IPS-18c (cell line): Measurements from ENCODE around the gene MACROD1.
"Not testable (repeated sequence)": the region's sequence is repeated elsewhere in the genome, so short reads cannot be mapped to it uniquely, and the experiment has no call there.

Experiments
- H3K4me3 ChIP-seq: 2 replicates; pipeline ENCODE4 v1.7.0; 2013; ENCODE audit warnings: low read depth, mild to moderate bottlenecking, low read length, moderate library complexity; ENCODE audit not compliant: insufficient read depth
- H3K9me3 ChIP-seq: one replicate; pipeline ENCODE4 v1.6.1; 2013; ENCODE audit warnings: mild to moderate bottlenecking, low read length, moderate library complexity; ENCODE audit not compliant: control insufficient read depth, insufficient read depth

The MACROD1 gene

DNA sequence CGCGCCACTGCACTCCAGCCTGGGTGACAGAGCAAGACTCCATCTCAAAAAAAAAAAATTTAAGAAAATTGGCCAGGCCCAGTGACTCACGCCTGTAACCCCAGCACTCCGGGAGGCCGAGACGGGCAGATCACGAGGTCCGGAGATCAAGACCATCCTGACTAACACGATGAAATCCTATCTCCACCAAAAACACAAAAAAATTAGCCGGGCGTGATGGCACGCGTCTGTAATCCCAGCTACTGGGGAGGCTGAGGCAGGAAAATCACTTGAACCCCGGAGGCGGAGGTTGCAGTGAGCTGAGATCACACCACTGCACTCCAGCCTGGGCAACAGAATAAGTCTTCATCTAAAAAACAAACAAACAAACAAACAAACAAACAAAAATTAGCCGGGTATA, 3.1 kb downstream of the MACROD1 start:
- not testable (repeated sequence) for H3K4me3 ChIP-seq, H3K9me3 ChIP-seq

DNA sequence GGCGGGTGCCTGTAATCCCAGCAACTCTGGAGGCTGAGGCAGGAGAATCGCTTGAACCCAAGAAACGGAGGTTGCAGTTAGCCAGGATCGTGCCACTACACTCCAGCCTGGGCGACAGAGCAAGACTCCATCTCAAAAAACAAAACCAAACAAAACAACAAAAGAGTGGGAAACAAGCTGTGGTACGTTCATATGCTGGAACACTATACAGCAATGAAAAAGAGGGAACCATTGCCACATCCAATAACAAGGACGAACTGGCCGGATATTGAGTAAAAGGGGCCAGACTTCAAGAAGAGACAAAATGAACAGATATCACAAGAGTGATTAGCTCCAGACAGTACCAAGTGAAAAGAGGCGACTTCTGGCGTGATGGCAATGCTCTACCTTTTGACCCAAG, 4.9 kb downstream of the MACROD1 start:
- H3K4me3 ChIP-seq: no peak overlapping the region
- peaks cover 3% of the 10 kb centered on the region for H3K9me3 ChIP-seq

DNA sequence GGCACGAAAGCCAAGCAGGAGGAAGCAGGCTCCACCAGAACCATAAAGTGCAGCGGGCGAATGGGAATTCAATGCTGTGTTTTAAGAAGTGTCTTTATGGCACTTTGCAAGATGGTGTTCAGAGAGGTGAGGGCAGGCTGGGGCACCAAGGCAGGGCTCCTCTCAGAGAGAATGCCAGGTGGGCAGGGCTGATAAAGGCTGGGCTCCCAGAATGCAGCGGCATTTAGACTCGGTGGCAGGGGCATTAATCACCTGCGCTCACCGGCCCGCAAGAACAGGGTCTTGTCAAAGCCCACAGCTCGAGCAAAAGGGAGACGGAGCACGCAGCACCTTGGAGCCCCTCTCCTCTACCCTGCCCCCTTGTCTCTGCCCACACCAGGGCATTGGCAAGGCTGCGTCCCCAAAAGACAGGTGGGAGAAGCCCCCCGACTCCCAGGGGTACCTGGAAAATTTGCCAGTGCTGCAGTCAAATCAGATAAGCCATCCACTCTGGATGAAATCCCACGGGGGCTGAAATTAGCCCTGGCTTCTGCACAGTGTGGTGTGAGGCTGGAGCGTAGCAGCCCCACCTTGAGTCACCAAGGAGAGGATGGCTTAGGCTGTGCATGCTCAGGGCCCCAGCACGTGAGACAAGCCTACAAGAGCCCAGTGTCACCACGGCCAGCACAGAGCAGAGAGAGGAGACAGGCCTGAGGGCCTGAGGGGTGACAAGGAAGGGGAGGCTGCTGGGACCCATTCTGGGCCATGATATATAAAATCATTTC, 8.1 kb downstream of the MACROD1 start:
- H3K4me3 ChIP-seq: no peak overlapping the region
- H3K9me3 ChIP-seq: peaks cover 3% of the 10 kb centered on the region

DNA sequence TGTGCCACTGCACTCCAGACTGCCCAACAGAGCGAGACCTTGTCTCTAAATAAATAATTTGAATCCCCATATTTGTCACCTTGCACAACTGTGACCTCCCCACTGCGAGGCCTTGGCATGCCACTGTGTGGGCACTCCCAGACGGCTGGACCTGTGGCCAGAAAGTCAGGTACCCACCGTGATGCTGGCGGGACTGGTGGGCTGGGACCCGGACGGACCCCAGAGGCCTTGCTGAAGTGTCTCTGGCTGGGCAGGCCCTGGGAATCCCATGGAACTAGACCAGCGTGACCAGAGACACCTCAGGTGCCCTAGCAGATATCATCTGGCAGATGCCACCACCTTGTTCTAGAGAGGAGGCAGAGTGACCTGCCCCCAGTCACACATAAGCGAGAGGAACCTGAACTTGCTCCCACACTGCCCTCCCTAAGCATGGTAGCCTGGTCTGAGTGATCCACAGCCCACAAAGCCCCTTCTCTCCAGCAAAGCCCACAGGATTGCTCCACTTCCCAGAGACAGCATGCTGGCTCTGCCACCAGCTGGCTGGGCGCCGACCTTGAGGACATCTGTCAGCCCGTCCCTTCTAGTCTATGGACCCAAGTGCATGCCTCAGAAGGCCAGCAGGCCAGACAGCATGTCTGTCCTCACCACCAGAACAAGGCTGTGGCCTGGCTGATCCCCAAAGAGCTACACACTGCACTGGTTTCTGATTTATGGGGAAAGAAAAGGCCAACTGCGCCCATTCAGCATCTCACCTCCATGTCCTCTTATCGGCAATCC, 9.5 kb downstream of the MACROD1 start:
- Histone ChIP-seq H3K4me3 (no peak overlapping the region), H3K9me3 (peaks cover 3% of the 10 kb centered on the region)

DNA sequence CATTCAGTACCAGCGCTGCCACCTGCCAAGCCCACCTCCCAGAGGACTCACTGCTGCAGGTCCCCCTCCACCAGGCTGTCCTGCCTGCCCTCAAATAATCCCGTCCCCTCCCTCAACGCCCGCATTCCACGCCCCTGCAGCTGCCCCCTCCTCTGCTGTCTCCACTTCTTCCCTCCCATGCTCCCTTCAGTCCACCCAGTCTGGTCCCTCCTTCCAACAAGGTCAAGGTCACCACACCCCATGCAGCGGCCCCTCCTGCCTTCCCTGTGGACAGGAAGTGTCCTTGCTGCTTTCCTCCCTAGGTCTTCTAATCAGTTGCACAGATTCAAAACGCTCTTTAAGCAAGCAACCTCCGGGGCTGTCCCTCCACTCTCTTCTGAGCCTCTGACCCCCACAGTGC, 12.1 kb downstream of the MACROD1 start:
- Histone ChIP-seq H3K9me3 (peaks cover 3% of the 10 kb centered on the region), H3K4me3 (no peak overlapping the region)

DNA sequence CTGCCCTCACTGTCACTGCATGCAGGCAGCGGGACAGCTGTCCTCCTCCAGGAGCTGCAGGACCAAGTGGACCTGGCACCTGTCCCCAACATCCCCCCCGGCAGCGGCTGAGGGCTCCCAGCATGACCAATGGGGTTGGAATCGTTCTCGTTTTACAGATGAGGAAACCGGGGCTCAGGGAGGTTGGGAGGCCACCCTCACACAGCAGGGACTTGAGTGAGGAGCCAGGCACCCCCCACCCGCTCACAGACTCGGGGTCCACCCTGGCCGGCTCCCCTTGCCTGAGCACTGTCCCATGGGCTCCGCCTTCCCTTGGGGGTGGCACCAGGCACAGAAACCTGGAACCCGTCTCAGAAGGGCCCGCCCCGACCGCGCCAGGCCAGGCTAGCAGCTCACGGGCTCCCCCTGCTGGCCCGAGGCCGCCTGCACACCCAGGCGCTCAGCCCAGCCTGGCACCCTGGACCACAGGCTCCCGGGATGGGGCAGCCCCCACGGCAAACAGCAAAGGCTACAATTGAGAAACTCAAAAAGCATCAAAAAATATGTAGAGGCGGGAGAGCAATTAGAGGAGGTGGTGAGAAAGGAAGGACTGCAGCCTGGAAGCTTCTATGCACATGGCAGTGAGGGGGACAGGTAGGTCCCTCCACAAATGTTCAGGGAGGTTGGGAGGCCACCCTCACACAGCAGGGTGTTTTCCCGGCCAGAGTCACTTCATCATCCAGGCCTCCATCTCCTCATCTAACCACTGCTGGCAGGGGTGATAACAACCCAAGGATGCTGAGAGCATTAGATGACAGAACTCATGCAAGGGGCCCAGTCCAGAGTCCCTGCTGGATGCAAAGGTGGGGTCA, 12.8 kb downstream of the MACROD1 start:
- Histone ChIP-seq H3K4me3 (no peak overlapping the region), H3K9me3 (peaks cover 3% of the 10 kb centered on the region)

DNA sequence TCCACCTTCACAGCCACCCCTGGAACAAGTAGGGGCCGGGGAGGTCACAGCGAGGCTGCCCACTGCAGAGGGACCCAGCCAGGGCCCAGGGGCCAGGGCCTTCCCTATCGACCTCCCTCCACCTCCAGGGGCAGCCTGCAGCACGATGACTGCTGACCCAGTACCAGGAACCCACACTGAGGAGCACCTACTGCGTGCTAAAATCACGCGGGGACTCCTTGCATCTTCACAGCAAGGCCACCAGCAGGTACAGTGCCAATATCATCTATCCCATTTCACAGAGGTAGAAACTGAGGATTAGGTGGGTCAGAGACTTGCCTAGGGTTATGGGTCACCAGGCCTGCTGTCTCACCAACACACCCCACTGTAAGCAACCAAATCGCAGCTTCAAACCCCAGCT, 14.6 kb downstream of the MACROD1 start:
- Histone ChIP-seq H3K9me3 (peaks cover 1% of the 10 kb centered on the region), H3K4me3 (no peak overlapping the region)

DNA sequence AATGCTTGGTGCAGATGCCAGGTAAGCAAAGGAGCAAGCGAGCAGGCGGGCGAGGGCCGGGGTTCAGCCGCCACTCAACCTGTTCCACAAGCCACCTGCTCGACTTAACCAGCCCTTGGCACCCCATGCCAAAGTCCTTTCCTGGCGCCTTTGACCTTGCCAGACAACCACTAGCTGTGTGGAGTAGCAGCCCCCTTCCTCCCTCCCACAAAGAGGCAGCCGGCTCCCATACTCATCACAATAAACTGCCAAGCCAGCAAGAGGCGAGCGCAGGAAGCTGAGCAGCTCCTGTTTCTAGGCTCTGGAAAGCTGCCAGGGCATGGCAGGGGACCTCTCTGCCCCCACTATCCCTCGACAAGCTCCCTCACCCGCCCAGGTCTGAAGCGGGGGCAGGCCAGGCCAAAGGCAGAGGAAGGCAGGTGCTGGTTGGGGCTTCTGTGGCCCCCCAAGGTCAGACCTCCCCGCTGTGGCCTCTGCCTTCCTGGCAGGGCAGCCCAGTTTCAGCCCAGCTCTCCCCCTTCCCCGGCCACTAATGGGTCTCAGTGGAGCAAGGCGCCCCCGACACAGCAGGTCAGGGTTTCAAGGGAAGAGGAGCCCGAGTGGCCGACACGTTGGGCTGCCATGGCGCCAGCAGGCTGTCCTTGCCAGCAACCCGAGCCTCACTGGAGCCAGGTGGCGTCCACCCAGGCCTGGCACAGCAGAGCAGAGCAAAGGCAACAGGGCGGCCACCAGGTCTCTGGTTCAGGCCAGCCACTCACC, 15.3 kb downstream of the MACROD1 start:
- Histone ChIP-seq H3K4me3 (no peak overlapping the region), H3K9me3 (no peaks in the 10 kb centered on the region)

DNA sequence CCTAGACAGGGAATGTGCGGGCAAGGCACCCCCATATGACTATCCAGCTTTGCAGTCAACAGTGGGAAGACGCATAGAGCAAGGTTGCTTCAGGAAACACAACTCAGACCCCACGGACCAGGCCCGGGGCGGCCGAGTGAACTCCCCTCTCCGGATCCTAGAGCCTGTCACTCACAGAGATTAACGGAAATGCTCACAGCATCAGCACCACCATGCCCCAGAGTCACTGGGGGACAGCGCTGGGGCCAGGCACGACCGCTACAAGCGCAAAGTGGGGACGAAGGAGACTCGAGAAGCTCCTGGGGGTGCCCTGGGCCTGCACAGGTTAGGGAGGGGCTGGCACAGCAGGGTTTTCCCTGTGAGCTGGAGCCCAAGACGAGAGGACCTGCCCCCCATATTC, 15.9 kb downstream of the MACROD1 start:
- H3K4me3 ChIP-seq: no peak overlapping the region
- H3K9me3 ChIP-seq: no peaks in the 10 kb centered on the region

DNA sequence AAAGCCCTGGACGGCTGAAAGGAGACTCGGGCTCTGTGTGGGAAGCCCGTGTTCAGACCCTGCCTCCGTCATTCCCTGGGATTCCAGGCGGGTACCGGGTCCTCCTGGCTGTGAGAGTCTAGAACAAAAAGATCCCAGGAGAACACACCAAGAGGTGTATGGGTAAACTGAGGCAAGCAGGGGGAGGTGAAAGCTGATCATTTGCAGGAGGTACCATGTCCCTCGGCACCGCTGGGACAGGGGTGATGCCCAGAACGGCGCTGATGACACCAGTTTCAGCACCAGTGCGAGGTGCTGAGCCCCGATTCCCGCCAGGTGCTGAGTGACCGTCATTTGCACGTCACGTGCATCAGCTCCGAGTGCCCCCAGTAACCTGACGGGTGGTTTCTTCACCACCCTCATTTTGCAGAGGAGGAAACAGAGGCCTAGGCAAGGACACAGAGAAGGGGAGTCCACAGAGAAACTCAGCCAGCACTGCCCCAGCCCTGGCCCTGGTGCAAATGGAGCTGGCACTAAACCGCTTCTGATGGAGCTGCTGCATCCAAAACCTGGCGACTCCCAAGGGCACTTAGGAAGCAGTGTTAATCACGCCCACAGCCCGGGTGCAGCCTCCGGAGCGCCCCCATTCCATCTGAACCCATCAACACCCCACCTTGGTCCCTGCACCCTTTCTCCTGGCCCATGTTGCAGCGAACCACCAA, 16.8 kb downstream of the MACROD1 start:
- H3K4me3 ChIP-seq: no peak overlapping the region
- H3K9me3 ChIP-seq: no peaks in the 10 kb centered on the region

DNA sequence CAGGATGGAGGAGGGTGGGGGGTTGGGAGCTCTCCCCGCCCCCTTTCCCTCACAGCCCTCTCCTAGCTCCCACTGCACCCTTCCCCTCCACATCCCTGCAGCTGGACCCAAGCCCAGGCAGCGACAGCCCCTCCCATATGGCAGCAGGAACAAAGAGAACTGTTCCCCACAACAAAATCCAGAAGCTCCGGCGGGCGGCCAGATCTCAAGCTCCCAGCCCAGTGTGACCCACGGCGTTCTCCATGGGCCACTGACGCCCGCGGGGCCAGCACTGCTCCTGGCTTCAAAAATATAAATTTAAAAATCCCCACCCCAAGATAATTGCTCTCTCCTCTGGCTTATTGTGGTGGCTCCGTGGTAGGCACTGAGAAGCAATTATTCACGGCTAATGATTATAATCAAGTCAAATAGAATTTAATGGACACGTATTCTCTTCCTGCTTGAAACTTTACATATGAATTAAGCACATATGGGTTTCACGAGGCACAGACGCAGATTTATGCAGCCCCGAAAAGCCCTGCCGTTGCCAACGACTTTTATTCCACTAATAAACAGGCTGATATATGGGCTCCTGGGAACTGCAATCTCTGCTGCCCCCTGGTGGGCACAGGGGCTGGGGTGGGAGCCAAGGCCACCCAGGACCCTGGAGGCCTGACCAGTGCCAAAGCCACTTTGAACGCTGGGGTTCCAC, 17.5 kb downstream of the MACROD1 start:
- H3K9me3 ChIP-seq: no peaks in the 10 kb centered on the region
- H3K4me3 ChIP-seq: no peak overlapping the region

DNA sequence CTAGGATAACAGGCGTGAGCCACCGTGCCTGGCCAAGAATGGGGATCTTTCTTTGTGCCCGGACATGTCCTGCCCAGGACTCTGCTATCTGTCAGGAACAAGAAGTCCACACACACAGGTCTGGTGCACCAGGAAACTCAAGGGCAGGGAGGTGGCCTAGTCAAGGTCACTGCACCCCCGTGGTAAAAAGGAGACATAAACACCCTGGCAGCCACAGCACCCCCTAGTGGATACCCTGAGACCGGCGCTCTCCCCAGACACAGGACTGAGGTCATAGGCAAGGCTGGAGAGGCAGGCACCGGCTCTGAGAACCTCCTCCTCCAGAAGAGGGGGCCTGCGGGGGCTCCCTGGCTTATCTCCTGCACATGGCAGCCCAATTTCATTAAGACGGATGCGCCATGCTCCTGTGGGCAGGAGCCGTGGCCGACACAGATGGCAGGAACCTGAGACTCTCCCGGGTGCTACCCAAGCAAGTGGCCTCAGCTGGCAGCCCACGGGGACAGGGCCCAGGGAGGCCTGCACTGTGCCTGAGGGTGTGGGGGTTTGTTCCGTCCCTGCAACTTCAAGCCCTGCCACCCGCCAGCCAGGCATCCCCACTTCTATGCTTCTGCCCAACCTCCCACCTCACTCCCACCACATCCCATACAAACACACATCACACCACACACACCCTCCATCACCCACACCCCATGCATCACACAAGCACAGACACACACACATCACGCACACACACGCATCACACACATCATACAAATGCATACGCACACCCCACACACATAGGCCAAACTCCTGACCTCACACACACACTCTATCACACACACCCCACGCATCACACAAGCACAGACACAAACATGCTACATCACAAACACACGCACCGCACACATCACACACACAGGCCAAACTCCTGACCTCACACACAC, 19.6 kb downstream of the MACROD1 start:
- H3K4me3 ChIP-seq: no peak overlapping the region
- H3K9me3 ChIP-seq: no peaks in the 10 kb centered on the region

DNA sequence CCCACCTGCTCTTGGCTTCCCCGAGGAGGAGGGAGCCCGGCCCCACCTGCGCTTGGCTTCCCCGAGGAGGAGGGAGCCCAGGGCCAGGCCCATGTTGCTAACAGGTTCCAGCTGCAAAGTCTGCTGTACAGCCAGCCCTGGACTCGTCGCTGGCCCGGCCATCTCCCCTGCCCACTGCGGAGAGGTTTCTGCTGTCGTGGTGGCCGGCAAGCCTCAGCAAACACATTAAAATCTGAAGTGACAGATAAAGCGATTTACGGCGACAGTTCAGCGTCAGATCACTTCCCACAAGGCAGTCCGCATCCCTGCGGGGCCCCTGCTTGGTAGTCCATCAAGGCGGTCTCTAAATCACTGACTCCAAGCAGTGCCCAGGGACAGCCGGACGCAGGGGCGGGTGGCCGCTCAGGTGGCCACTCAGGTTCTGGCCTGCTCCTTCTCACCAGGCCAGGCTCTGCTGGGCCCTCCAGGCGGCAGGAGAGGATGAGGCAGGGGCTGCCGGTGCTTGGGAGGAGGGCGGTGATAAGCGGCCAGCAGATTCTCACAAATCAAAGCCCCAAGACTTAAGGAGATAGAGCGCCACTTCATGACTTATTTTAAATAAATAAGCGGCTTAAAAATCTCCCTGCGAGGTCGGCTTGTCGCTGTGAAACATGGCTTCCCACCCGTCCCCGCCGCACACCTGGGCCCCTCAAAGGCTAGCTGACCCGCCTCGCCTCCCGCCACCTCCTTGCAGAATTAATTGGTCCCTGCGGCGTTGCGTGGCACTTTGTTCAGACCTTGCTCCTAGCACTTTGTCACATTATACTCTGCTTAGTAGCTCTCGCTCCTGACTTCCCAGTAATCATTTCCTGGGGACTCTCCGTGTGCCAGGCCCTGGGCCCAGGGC, 21.1 kb downstream of the MACROD1 start:
- no peaks in the 10 kb centered on the region for H3K9me3 ChIP-seq
- no peak overlapping the region for H3K4me3 ChIP-seq

DNA sequence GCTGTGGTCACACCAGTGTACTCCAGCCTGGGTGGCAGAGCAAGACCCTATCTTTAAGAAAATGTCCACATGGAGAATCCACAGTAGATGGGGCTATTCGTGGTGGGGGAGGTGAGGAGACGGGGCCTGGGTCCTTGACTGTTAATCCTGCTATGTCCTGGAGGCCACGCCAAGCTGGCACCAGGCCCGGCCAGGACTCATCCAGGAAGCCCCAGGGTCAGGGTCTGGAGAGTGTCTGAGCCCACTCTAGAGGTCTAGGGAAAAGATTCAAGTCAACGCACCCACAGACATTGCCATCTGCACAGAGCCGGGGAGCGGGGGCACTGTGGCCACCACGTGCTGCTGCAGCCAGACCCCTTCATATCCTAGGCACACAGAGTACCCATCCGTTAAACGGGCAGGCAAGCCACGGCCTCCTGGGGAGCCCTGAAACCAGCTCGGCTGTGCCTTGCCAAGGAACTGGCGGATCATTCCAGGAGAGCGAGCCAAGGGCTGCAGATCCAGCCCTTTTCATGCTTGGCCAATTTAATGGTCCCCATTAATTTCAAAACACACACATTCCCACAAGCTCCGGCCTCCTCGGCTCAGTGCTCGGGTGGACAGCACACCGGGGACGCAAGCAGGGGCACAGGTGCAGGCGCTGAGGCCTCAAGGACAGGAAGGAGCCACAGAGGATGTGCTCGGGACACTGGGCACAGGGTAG, 24.7 kb downstream of the MACROD1 start:
- H3K4me3 ChIP-seq: no peak overlapping the region
- H3K9me3 ChIP-seq: no peaks in the 10 kb centered on the region
